ACHN (cell line): ENCODE measurements around the gene SUPT20H.

ENCODE experiments used
- DNase-seq: peaks from one replicate; pipeline ENCODE4 v3.0.0-alpha.2; 2015
- in situ Hi-C: cut with HindIII; loops from 2 replicates; pipeline ENCODE4 v1.10.0; 2017; ENCODE audit warnings: low sequenced_read_pairs, low pct_ligation_motif_present, low pct_unique_long_range_greater_than_20kb

SUPT20H gene

DNA sequence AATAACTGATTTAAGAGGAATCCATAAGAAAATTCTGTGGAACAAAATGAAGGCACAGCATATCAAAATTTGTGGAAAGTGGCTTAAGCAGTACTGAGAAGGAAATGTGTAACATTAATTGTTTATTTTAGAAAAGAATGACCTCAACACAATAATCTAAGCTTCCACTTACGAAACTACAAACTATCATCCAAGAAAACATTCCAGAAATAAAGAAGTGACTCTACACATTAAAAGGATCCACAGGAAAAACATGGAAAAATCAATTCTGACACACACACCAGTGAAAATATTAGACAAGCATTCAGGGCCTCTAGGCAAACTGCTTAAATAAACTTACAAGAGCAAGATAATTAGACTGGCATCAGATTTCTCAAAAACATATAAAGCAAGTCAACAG lies 44.9 kb downstream of the SUPT20H start:
- in situ Hi-C loops = no loop called here
- no peak for DNase-seq

DNA sequence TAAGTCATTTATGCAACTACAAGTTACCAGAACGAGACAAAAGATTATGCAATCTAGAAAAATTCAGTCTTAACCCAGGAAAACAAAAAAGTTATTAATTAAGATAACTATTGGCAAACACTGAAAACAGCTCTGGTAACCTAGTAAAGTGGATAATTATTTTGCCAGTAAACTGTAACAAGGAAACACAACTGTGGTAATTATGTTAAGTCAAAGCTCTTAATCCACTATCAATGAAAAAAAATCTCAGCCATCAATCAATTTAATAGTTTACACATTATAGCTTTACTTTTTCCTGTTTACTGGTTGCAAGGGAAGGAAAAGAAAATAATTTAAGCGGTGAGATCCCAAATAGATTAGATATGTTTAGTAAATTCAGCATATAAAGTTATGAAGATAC lies 47.7 kb downstream of the SUPT20H start:
- in situ Hi-C loops = no loop called here
- no peak for DNase-seq

- DNase-seq = no peak
- in situ Hi-C loops = no loop called here
These were observed 48.5 kb downstream of the SUPT20H start for GRCh38 chr13:37011002-37011401.

GRCh38 chr13:37010424-37010823 lies 49.1 kb downstream of the SUPT20H start:
- no peak for DNase-seq
- in situ Hi-C loops = no loop called here

- DNase-seq = no peak
- in situ Hi-C loops = no loop called here
These were observed 49.8 kb downstream of the SUPT20H start for GRCh38 chr13:37009692-37010091.

DNA sequence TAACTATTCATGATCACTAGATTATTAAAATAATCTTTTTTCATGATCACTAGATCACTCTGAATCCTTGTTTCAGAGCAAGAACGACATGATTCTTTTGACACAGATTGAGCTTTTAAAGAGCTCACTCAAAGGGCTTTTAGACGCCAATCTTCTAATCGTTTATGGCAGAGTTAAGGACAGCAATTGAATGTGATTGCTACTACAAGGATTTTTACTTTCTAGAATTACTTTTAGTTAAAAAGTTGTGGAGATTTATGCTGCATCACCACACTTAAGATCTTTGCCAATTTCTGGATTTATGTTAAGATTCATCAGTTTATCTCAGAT lies 57.6 kb downstream of the SUPT20H start:
- in situ Hi-C loops = no loop called here
- no peak for DNase-seq

- in situ Hi-C loops = loop anchor here (25.0 kb wide), 1 partner anchor 137 kb away; no protein-coding TSS in a partner anchor
- peak; percentile 87 for DNase-seq
These were observed 60.3 kb downstream of the SUPT20H start, which contains the start of gene ALG5 for GRCh38 chr13:36999054-36999714. ALG5 (minus strand) TSS chr13:36999340; CDS start chr13:36999300, 40 bp downstream.

DNA sequence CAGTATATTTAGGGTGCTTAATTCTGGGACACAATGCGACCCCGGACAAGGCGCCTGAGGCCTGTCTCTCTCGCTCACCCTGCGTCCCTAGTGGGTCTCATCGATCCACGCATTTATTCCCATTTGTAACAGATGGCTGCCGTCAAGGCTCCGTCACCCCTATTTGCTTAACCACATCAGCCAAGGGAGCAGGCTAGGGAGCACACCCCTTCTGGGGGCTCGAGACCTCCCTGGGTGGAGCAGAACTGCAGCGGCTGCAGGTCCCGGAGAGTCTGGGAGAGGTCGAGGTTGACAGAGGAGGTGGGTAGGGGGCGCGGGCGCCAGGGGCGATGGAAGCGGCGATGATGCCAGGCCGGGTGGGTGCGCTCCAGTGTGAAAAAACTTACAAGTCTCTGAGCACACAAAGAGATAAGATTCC lies 60.9 kb downstream of the SUPT20H start:
- no peak for DNase-seq
- in situ Hi-C loops = loop anchor here (25.0 kb wide), 1 partner anchor 136 kb away; no protein-coding TSS in a partner anchor

GRCh38 chr13:36997716-36998427 lies 61.6 kb downstream of the SUPT20H start:
- in situ Hi-C loops = loop anchor here (25.0 kb wide), 1 partner anchor 136 kb away; no protein-coding TSS in a partner anchor
- DNase-seq = no peak

- DNase-seq = no peak
- in situ Hi-C loops = loop anchor here (25.0 kb wide), 1 partner anchor 130 kb away; no protein-coding TSS in a partner anchor
These were observed 67.1 kb downstream of the SUPT20H start for GRCh38 chr13:36992362-36992761.

DNA sequence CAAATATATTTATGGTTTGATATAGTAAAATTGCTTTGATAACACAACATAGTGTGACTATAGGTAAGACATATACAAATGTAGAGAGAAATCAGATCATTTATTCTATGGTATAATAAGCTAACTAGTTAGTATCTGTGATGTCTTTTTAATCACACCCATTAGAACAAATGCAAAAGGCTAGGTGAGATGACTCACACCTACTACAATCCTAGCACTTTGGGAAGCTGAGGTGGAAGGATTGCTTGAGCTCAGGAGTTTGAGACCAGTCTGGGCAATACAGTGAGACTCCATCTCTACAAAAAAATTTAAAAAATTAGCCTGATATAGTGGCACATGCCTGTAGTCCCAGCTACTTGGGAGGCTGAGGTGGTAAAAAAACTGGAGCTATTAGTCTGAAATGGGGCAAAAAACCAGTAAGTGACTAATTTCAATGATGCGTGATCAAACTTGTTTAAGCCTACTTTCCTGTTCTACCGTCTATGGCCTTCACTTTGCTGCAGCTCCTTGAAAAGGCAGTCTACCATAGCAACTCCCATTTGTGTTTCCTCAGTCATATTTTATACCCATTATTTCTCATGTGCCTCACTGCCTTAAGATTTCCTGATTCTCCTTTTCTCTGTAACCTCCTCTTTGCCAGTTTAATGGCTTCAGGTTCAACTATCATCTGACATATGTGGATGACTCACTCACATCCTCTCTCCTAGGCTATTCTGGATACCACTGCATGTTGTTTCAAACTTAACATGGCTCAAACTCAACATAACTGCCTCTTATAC lies 72.8 kb downstream of the SUPT20H start:
- in situ Hi-C loops = loop anchor here (25.0 kb wide), 1 partner anchor 124 kb away; no protein-coding TSS in a partner anchor

DNA sequence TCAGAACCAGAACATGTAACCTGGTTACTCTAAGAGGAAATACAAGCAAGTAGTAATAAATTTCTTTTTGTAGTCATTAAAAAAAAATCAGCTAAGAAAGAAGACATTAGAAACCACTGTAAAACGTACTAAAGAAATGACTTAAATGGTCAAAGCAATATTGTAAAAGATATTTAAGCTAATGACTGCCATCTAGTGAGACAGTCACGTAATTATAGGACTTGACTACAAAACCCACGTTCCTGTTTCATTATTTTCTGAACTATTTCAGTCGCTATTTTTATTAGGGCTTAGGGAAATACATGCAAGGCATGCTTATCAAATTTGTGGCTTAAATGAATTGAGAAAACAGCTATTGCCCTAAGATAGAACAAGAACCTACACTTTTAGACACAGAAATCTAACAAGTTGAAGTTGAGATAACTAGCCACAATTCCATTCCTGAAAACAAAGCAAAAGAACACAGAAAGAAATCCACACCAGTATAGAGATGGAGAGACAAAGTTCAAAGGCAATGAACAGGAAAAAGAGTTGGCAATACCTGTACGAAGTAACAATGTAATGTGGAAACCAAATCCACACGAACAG lies 78.2 kb downstream of the SUPT20H start:
- peak; percentile 57 for DNase-seq
- in situ Hi-C loops = loop anchor here (25.0 kb wide), 1 partner anchor 119 kb away; no protein-coding TSS in a partner anchor

More for the DNA sequence above, 72.8 kb downstream of the SUPT20H start:
- no peak for DNase-seq

GRCh38 chr13:36979361-36980050 lies 80.0 kb downstream of the SUPT20H start:
- no peak for DNase-seq
- in situ Hi-C loops = loop anchor here (25.0 kb wide), 1 partner anchor 117 kb away; no protein-coding TSS in a partner anchor

DNA sequence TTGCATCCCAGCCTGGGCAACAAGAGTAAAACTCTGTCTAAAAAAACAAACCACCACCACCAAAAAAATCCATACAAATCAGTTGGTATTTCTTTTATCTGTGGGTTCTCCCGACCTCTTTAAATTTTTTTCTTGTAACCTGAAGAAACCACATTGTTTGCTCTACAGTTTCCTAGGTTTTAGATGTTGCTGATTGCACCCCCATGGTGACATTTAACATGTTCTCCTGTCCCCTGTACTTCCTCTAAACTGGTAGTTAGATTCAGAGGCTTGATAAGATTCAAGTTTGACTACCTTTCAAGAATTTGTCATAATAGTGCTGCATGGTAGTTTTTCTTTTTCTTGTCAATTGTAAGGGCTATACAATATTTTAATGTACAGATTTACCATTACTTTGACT lies 84.3 kb downstream of the SUPT20H start:
- DNase-seq = no peak
- in situ Hi-C loops = loop anchor here (25.0 kb wide), 1 partner anchor 113 kb away; no protein-coding TSS in a partner anchor

- in situ Hi-C loops = no loop called here
- DNase-seq = no peak
These were observed 85.7 kb downstream of the SUPT20H start for GRCh38 chr13:36973621-36974295.

DNA sequence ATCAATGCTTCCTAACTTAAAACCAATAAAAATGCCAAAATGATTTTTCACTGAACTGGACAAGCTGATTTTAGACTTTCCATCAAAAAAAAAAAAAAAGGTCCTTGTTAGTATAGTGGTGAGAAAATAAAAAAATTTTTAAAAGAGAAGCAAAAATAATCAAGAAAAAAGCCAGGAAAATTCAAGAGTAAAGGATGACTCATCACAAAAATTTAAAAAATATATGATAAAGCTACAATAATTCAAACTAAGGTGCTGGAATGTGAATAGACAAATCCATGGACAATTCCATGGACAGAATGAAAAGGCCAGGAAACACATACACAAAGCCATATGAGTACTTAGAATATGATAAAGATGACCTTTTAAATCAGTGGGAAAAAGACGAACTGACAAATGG lies 86.5 kb downstream of the SUPT20H start:
- in situ Hi-C loops = no loop called here
- DNase-seq = no peak

DNA sequence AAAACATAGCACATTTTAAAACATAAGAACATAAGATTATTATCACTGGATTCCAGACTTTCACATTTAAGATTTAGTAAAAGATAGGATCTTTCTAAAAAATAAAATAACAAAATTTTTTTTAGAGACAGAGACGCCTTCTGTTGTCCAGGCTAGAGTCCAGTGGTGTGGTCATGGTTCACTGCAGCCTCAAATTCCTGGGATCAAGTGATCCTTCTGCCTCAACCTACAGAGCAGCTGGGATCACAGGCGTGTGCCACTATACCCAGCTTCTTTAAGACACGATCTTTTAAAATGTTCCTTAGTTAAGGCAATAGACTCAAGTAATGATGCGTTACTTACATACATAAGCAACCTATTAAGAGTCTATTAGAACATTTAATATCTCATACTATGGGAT lies 93.1 kb downstream of the SUPT20H start:
- DNase-seq = peak; percentile 39
- in situ Hi-C loops = no loop called here

GRCh38 chr13:36965767-36966166 lies 93.7 kb downstream of the SUPT20H start:
- DNase-seq = peak; percentile 70
- in situ Hi-C loops = no loop called here
